HEK293T (cell line): ENCODE data around the gene RBKS.

Experiments used
- BHLHE40 ChIP-seq: fragments of 450-650 bp; IDR thresholded peaks from 2 replicates; pipeline ENCODE4 v1.6.1; 2016; ENCODE audit warnings: mild to moderate bottlenecking, moderate library complexity, borderline replicate concordance
- FOXK2 ChIP-seq: fragments of 450-650 bp; IDR thresholded peaks from 2 replicates; pipeline ENCODE4 v1.6.1; 2016; ENCODE audit warnings: mild to moderate bottlenecking
- LEF1 ChIP-seq: fragments of 450-650 bp; IDR thresholded peaks from 2 replicates; pipeline ENCODE4 v1.6.1; 2017; ENCODE audit warnings: mild to moderate bottlenecking, borderline replicate concordance
- SP1 ChIP-seq: fragments of 450-650 bp; IDR thresholded peaks from 2 replicates; pipeline ENCODE4 v1.6.1; 2017

- TF ChIP-seq LEF1, result no peak
- no peak for TF ChIP-seq BHLHE40
- TF ChIP-seq FOXK2, result no peak
- no peak for TF ChIP-seq SP1
Observed at GRCh38 chr2:27844821-27845255, 45.3 kb downstream of the RBKS start.
